HG03045 (cell line): Measurements from ENCODE around the gene RXFP4.
"Not testable (repeated sequence)": the region's sequence is repeated elsewhere in the genome, so short reads cannot be mapped to it uniquely, and the experiment has no call there.

Source experiments
- ATAC-seq: cut with Tn5 transposase; IDR thresholded peaks from one replicate; pipeline ENCODE4 v1.9.1; 2021; ENCODE audit warnings: mild to moderate bottlenecking, moderate library complexity; ENCODE audit not compliant: unreplicated experiment

The RXFP4 gene

DNA sequence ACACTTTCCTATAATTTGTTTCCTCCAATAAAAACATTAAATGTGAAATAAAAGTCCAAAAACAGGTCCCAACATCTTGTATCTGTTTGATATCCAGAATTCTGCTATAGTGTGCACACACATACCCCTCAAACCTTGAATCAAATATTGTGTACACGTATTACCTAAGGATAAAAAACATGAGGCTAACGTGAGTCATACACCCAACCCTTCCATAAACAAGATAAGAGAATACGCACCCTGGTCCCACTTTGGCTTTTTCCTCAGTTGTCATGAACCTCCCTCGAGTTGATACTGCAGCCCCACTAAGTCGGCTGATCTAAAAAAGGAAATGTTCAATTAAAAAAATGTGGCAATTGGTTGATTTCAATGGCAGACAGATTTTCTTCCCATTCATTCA lies 12.4 kb upstream of the RXFP4 start:
- no peak for ATAC-seq

DNA sequence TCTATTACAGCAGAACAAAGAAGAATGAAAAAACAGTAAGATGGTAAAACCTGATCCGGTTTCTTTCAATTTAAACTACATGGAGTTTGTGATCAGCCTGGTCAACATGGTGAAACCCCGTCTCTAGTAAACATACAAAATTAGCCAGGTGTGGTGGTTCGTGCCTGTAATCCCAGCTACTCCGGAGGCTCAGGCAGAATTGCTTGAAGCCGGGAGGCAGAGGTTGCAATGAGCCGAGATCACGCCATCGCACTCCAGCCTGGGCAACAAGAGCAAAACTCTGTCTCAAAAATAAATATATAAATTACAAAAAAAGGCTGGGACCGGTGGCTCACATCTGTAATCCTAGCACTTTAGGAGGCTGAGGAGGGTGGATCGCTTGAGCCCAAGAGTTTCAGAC lies 10.7 kb upstream of the RXFP4 start:
- not testable (repeated sequence) for ATAC-seq

DNA sequence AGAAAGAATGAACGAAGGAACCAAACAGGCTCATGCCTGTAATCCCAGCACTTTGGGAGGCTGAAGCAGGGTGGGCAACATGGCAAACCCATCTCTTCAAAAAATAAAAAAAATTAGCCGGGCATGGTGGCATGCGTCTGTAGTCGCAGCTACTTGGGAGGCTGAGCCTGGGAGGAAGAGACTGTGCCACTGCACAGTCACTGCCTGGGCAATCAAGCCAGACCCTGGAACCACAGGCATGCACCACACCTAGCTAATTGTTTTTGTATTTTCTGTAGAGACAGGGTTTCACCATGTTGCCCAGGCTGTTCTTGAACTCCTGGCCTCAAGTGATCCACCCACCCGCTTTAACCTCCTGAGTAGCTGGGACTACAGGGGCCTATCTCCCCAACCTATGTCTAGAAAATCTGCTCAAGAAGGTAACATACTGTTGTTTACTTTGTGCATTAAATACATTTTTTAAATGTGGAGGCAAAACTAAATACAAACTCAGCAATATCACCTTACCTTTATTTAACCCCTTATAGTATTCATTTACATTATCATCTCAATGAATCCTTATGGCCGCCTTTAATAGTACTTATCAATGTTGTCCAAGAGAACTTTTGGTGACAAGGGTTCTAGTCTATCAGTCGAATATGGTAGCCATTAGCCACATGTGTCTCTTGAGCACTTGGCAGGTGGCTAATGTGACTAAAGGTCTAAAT lies 10.0 kb upstream of the RXFP4 start:
- ATAC-seq = no peak

DNA sequence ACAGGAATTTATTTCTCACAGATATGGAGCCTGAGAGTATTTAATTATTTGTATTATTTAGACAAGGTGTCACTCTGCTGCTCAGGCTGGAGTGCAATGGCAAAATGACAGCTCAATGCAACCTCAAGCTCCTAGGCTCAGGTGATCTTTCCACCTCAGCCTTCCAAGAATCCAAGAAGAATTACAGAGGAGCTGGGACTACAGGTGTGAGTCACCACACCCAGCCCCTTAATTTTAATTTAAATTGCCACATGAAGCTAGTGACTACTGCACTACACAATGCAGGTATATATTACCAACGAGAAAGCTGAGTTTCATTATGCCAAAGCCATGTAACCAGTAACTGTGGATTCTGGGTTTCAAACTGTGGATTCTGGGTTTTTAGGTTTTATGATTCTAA lies 9.4 kb upstream of the RXFP4 start:
- ATAC-seq = no peak

DNA sequence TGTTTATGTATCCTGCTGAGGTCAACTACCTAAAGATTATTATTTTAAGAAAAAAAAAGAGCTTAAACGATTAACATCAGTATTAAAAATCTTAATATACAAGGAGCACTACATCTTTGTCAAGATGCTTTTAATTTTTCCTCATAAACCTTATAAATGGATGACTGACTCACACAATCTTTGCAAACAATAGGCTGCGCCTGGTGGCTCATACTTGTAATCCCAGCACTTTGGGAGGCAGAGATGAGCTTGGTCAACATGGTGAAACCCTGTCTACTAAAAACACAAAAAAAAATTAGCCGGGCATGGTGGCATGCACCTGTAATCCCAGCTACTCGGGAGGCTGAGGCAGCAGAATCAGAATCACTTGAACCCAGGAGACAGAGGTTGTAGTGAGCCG lies 9.0 kb upstream of the RXFP4 start:
- ATAC-seq = no peak

DNA sequence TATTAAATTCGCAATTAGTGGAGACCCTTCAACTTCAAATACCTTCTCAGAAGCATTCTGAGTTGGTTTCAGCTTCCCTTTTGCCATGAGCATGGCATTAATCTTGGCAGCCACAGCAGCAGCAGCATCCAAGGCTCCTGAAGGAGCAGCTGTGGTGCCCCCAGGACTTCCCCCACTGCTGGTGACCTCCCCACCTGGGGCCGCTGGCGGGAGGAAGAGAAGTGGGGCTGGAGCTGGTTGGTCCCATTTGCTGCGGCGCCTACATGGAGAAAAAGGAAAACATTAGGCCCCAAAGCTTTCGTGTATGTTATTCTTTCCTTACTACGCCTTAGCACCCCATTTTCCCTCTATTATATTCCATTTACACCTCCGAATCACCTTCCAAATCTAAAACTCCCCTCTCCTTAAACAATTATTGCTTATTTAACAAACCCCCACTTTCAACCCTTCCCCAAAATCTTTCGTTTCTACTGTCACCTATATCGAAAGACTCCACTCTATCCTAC lies 7.8 kb upstream of the RXFP4 start:
- no peak for ATAC-seq

DNA sequence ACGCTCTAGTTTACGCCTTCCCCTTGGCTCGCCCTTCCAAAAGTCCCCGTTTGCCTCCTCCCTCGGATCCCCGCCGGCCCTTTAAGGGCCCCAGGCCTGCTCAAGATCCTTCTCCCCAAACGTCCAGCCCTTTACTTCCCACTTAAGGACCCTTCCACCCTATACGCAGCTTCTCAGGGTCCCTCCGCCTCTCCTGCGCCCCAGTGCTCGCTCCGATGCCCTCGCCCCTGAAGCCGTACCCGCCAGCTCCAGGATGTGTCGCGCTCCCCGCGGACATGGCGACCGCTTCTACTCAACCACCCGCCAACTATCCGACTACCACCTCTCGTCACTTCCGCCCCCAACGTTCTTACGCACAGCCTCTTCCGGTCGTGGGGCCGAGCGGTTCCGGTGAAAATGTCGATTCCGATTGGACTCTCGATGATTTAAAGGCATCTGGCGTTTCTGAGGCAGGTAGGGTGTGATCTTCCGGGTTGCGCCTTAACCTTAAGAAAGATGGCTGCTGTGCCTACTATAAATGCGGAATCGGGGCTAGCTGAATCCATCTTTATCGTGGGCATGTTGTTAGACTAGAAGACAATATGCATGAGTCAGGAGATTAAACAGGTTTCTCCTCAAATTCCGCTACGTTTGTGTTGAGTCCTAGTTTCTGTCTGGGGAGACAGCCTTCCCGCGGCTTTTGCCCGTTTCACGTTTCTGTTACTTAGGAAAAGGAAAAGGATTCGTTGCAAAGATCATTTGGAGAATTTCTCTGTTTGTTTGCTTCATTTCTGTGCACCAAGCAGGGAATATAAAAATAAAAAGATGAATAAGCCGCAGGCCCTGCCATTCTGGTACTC lies 7.1 kb upstream of the RXFP4 start, which contains the start of gene KHDC4:
Gene KHDC4 (minus strand): TSS at position 317 of the 839 bp plus-strand sequence. CDS start 40 bp downstream, at position 277.
- peak; percentile 88 for ATAC-seq

DNA sequence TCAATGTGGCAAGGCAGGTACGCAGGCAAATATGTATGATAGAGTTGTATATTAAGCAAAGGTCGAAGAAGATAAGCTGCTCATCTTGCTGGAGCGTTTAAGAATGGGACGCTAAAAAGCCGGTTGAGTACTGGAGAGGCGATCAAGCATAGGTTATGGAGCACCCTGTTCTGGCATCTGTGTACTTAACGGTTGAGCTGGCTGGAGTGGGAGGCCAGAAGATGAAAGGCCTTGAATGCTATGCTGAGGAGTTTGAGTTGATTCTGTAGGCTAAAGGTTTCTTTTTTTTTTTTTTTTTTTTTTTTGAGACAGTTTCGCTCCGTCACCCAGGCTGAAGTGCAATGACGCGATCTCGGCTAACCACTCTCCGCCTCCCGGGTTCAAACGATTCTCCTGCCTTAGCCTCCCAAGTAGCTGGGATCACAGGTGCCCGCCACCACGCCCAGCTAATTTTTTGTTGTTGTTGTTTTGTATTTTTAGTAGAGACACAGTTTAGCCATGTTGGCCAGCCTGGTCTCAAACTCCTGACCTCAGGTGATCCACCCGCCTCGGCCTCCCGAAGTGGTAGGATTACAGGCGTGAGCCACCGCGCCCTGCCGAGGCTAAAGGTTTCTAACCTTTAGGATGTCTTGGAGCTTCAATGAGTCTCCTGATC lies 6.4 kb upstream of the RXFP4 start:
- ATAC-seq = no peak

DNA sequence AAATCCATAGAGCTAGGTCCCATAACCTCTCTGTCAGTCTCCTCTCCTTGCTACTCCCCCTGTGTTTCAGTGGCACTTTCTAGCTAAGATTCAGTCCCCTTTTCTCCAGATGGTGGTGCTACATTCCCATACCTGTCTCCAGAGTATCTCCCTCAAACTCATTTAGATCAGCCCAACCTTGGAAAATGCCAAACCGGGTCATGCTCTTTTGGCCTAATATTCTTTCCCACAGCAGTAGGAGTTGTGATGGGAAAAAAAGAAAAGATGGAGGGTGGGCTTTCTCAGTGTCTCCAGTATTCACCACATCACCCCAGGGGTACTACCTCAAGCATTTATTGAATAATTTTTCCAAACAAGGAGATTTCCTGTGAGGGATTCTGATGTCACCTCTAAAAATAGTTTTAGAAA lies 3.2 kb upstream of the RXFP4 start:
- no peak for ATAC-seq

DNA sequence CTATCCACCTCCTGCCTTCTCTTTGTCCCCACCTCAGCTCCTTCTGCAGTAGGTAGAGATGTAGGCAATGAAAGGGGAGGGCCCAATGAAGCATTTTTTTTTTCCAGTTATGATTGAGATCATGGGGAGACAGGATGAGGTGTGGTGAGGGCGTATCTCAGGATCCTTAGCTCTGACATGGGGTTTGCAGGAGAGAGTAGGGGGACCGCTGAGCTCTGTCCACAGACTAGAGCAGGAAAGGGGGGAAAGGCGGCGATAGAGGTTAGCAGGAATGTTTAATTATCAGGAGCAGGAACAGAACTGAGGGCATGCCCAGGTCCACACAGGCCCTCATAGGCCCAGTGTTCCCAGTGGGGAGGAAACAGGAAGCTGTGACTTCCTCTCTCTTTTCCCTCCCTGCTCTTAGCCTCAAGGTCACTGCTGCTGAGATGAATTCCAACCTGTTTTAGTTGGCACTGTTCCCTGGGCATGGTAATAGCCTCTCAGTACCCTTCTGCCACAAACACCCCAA lies 901 bp upstream of the RXFP4 start:
- no peak for ATAC-seq

DNA sequence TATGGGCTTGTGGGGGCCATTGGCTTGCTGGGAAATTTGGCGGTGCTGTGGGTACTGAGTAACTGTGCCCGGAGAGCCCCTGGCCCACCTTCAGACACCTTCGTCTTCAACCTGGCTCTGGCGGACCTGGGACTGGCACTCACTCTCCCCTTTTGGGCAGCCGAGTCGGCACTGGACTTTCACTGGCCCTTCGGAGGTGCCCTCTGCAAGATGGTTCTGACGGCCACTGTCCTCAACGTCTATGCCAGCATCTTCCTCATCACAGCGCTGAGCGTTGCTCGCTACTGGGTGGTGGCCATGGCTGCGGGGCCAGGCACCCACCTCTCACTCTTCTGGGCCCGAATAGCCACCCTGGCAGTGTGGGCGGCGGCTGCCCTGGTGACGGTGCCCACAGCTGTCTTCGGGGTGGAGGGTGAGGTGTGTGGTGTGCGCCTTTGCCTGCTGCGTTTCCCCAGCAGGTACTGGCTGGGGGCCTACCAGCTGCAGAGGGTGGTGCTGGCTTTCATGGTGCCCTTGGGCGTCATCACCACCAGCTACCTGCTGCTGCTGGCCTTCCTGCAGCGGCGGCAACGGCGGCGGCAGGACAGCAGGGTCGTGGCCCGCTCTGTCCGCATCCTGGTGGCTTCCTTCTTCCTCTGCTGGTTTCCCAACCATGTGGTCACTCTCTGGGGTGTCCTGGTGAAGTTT lies 550 bp downstream of the RXFP4 start:
- no peak for ATAC-seq

DNA sequence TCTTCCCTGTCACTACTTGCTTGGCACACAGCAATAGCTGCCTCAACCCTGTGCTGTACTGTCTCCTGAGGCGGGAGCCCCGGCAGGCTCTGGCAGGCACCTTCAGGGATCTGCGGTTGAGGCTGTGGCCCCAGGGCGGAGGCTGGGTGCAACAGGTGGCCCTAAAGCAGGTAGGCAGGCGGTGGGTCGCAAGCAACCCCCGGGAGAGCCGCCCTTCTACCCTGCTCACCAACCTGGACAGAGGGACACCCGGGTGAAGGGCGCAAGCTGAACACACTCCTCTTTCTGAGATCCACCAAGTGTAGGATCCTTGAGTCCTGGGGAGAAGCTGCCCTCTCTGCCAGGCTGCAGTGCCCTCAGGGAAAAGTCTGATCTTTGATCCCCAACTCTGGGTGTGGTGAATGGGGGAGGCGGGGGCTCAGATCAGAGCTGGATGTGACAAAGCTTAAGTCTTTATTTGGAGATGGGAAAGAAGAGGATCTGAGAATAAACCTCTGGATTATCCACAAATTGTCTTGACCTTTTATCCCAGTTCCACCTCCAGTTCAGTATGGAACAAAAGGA lies 1.2 kb downstream of the RXFP4 start:
- no peak for ATAC-seq

DNA sequence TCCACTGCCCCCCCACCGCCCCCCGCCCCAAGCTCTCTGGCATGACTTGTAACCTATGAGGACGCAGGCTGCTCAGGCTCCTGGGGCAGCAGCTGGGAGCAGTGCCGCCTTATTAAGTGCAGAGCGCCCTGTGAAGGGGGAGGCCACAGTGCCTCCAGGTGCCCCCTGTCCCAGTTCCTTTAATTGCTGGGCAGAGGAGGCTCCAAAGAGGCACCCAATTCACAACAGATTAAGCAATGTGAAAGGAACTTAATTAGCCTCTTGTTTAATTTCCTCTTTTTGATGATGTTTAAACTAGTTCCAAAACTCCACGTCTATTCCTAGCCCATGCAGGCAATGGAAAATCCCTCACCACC lies 3.0 kb downstream of the RXFP4 start:
- no peak for ATAC-seq

DNA sequence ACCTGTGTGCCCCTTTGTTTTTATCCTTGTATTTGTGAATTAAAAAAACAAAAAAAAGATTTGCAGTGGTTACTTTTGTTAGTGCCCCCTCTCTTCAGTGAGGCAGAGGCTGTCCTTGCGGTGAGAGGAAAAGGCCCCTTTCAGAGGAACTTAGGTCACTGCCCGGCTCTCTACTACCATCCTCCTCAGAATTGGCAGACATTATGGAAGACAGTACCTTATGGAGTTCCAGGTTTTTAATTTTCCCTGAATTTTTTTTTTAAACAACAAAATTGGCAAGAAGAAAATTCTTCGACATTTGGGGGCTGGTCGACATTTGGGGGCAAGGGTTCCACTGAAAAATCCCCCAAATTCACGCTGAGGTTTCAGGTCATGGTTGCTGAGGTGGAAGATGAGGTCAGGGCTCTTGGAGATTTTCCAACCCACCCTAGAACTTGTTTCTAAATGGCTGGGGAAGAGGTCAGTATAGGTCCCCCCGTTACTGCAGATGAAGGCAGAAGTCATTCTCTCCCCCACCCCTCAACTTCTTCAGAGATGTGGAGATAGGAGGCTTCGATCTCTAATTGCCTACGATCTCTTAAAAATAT lies 5.3 kb downstream of the RXFP4 start:
- ATAC-seq = no peak

DNA sequence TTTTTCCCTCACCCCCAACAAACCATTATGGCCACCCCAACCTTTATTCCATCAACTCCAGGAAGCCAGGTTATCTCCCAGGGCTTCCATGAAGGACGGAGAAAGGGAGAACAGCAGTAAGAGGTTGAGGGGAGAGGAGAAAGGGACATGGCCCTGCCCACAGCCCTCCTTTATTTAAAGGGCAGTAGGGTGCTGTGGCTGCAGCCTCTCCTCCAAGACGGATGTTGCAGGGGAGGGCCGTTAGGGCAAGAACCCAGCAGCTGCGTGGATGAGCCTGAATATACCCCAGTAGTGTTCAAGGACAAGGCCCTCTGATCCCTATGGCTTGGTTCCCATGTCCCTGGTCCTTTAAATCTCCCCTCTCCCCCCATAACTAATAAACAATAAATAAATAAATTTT lies 5.9 kb downstream of the RXFP4 start:
- ATAC-seq = no peak

DNA sequence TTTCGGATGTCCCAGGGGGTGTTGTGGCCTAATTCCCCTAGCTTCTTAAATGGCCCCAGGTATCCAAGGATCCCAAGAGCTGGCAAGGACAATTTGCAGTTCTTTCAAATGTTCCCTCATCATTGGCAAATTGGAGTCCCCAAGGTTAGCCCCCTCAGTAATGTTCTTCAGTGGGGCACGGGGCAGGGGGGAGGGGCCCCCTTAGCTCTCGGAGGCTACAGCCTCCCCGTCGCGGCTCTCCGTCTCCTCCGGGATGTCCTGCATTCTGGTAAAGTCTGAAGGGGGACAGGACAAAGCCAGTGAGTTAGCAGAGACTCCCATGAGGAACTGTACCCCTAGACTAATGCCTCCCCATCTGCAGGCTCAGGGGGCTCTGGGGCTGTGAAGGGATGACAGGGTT lies 6.3 kb downstream of the RXFP4 start:
- ATAC-seq = no peak

DNA sequence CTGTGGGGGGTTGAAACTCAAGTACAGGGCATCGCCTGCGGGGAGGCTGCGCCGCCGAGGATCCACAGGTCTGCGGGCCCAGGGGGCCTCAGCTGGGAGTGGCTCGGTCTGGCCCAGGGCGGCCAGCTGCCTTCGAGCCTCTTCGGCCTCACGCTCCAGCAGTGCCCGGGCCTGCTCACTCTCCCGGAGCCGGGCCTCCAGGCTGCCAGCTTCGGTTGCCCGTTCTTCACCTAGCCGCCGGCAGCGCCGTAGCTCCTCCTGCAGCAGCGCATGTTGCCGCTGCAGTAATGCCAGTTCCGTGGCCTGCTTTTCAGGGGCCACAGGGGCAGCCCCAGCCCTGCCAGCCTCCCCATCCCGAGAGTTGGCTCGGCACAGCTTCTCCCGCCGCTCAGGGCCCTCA lies 9.4 kb downstream of the RXFP4 start:
- no peak for ATAC-seq

DNA sequence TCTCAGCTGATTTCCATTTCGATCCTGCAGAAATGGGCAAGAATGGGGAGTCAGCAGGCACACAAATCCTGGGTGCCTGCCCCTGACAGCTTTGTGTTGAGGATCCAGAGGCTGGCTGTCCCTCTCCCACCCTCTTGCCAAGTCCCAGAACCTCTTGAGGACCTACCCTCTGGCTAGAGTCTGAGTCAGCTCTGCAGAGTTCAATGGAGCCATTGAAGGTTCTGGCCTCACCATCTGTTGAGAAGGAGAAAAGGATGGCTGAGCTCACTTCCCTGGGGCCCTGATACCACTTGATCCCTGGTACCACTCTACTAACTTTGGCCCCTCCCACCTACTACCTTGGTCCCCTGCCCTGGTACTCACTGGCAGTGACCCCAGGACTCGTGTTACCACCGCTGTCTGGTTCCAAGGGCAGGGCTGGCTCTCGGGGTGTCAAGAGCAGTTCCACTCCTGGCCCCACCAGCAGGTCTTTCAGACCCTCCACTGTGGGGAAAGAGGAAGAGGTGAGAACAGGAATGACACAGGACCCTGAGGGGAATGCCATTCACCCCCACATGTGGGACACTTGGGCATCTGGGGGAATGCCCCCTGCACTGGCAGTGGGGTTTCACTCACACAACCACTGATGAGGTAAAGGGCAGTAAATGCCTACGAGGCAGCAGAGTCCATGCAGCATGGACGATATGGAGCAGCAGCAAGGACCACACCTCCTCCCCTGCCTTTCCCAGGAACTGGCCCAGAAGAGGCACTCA lies 10.5 kb downstream of the RXFP4 start:
- ATAC-seq = no peak

DNA sequence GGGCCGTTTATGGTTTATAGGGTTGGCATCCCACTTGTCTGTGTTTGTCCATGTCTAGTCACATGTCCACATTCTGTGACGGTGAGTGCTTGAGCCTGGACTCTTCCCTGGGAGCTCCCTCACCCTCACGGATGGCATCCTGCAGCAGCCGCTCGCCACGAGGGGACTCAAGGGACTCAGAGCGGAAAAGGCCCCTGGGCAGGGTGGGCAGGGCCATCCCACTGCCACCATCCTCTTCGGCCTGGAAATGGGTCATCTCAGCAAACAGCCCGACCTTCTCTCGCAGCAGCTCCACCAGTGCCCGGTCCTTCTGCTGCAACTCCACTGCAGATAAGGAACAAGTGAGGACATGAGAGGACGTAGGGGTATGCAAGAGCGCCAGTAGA lies 11.1 kb downstream of the RXFP4 start:
- ATAC-seq = no peak

DNA sequence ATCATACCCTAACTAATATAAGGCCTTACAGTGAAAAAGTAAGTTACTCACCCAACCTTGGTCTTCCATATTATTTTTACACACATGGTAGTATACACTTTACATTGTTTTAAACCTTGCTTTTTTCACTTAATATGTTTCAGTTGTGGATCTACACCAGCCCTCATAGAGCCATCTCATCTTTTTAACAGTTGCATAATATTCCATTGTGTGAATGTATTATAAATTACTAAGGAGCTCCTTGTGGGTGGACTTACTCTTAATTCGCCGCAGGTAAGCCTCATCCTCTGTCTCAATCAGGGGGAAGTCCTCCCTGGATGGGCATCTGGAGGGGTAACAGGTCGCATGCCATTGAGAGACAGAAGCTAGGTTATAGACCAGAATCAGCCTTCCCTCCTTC lies 13.2 kb downstream of the RXFP4 start:
- no peak for ATAC-seq
